Stimulated activated CD8-positive, alpha-beta memory T cell treated with anti-CD3 and anti-CD28 coated beads, Interleukin-15, amount 100 ng/mL, for 4 hours (primary cell): ENCODE data around the gene SLX4.

ENCODE experiments used
- DNase-seq, 2 donors: peaks; one replicate each; pipeline ENCODE4 v3.0.0-alpha.2; 2020; ENCODE audit warnings: low read depth in 2 of 2

The SLX4 gene

GRCh38 chr16:3550851-3551847 lies 60.3 kb downstream of the SLX4 start:
- DNase-seq: no peak

- no peak for DNase-seq
Measured at GRCh38 chr16:3549906-3550305, 61.5 kb downstream of the SLX4 start.

GRCh38 chr16:3548859-3549258 lies 62.5 kb downstream of the SLX4 start:
- no peak for DNase-seq

- no peak for DNase-seq
Measured at GRCh38 chr16:3548445-3548844, 63.0 kb downstream of the SLX4 start.

- DNase-seq: no peak
Measured at GRCh38 chr16:3546986-3547682, 64.3 kb downstream of the SLX4 start.

- no peak for DNase-seq
Measured at GRCh38 chr16:3542601-3543373, 68.6 kb downstream of the SLX4 start.

- DNase-seq: no peak
Measured at GRCh38 chr16:3541527-3542155, 69.8 kb downstream of the SLX4 start.

- DNase-seq: no peak
Measured at GRCh38 chr16:3538222-3538621, 73.2 kb downstream of the SLX4 start.

- no peak for DNase-seq
Measured at GRCh38 chr16:3536851-3537250, 74.6 kb downstream of the SLX4 start.

GRCh38 chr16:3536271-3536731 lies 75.1 kb downstream of the SLX4 start:
- no peak for DNase-seq

- DNase-seq: no peak
Measured at GRCh38 chr16:3534126-3534525, 77.3 kb downstream of the SLX4 start.

GRCh38 chr16:3532741-3533140 lies 78.7 kb downstream of the SLX4 start:
- DNase-seq: no peak
